ENCODE data around the gene WIPF1.

Gene WIPF1

DNA sequence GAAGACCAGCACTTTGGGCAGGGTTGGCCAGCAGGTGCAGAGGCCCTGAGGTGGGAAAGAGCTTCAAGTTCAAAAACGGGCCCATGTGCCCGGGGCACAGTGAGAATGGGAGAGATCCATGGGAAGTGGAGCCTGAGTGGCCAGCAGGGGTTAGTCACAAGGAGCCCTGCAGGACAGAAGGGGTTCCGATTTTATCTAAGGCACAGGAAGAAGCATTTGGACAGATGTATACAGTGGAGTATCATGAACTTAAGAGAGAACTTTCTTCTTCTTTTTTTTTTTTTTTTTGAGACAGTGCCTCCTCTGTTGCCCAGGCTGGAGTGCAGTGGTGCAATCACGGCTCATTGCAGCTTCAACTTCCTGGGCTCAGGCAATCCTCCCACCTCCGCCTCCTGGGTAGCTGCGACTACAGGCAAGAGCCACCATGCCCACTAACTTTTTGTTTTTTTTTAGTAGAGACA, 24.0 kb downstream of the WIPF1 start:
- peaks cover 94% of the 10 kb centered on the region for H3K36me3 ChIP-seq
- no peaks in the 10 kb centered on the region for H3K27me3 ChIP-seq
- peak overlapping the region; percentile 93 for H3K27ac ChIP-seq
- H3K9me3 ChIP-seq = no peaks in the 10 kb centered on the region
- peak overlapping the region; percentile 7 to 42 for H3K4me3 ChIP-seq (ENCODE audit: low read depth in 1 of 2, low read length in 1 of 2)
- TF ChIP-seq, protein P1, sequence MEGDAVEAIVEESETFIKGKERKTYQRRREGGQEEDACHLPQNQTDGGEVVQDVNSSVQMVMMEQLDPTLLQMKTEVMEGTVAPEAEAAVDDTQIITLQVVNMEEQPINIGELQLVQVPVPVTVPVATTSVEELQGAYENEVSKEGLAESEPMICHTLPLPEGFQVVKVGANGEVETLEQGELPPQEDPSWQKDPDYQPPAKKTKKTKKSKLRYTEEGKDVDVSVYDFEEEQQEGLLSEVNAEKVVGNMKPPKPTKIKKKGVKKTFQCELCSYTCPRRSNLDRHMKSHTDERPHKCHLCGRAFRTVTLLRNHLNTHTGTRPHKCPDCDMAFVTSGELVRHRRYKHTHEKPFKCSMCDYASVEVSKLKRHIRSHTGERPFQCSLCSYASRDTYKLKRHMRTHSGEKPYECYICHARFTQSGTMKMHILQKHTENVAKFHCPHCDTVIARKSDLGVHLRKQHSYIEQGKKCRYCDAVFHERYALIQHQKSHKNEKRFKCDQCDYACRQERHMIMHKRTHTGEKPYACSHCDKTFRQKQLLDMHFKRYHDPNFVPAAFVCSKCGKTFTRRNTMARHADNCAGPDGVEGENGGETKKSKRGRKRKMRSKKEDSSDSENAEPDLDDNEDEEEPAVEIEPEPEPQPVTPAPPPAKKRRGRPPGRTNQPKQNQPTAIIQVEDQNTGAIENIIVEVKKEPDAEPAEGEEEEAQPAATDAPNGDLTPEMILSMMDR (IDR thresholded peaks at IDR 0.05) = peak; percentile 47
- H3K4me1 ChIP-seq (ENCODE audit: control insufficient read depth in 1 of 2, insufficient read depth in 1 of 2, low read depth in 1 of 2, low read length in 1 of 2) = peaks cover 65 to 69% of the 10 kb centered on the region in 2 experiments

GRCh38 chr2:174572556-174572955, 25.0 kb downstream of the WIPF1 start:
- H3K4me3 ChIP-seq (ENCODE audit: low read depth in 1 of 2, low read length in 1 of 2) = peak overlapping the region in 1 of 2 experiments; percentile 42
- no peaks in the 10 kb centered on the region for H3K9me3 ChIP-seq
- H3K4me1 ChIP-seq (ENCODE audit: control insufficient read depth in 1 of 2, insufficient read depth in 1 of 2, low read depth in 1 of 2, low read length in 1 of 2) = peaks cover 71 to 72% of the 10 kb centered on the region in 2 experiments
- H3K36me3 ChIP-seq = peaks cover 93% of the 10 kb centered on the region
- TF ChIP-seq, protein P1 (IDR thresholded peaks at IDR 0.05) = no peak
- H3K27ac ChIP-seq = peak overlapping the region; percentile 93
- H3K27me3 ChIP-seq = no peaks in the 10 kb centered on the region

DNA sequence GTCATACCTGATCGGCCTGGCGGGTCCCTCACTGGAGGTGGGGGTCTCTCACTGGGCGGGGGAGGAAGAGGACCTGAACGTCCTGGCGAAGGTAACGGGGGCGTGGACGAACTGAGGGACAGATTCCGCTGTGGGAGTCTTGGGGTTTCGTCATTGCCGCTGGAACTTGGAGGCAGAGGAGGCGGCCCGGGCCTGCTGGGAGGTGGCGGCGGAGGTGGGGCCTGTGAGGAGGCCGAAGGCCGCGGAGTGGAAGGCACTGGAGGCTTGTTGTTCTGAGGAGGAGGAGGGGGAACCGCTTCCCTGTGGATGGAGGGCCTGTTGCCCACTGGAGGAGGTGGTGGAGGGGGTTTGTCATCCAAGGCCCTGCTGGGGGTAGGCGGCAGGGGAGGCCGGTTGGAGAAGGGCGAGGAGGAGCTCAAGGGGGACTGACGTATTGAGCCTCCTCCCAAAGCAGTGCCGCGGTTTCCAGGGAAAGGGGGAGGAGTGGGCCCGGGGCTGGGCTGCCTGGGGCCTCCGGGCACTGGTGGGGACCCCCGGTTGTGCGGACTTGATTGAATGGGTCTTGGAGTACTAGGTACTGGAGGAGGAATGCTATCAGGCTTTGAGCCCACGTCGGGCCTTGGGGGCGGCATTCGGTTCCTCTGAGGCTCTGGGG, 25.8 kb downstream of the WIPF1 start:
- TF ChIP-seq, protein P1 (IDR thresholded peaks at IDR 0.05) = no peak

GRCh38 chr2:174570318-174570958, 27.2 kb downstream of the WIPF1 start:
- no peak overlapping the region for H3K4me3 ChIP-seq (ENCODE audit: low read depth in 1 of 2, low read length in 1 of 2)
- no peaks in the 10 kb centered on the region for H3K9me3 ChIP-seq
- no peaks in the 10 kb centered on the region for H3K27me3 ChIP-seq
- TF ChIP-seq, protein P1 (IDR thresholded peaks at IDR 0.05) = no peak
- peak overlapping the region; percentile 93 for H3K27ac ChIP-seq
- H3K4me1 ChIP-seq (ENCODE audit: control insufficient read depth in 1 of 2, insufficient read depth in 1 of 2, low read depth in 1 of 2, low read length in 1 of 2) = peaks cover 71 to 72% of the 10 kb centered on the region in 2 experiments
- H3K36me3 ChIP-seq = peaks cover 93% of the 10 kb centered on the region

More for the DNA sequence above, 25.8 kb downstream of the WIPF1 start:
- Histone ChIP-seq H3K27me3 (no peaks in the 10 kb centered on the region), H3K9me3 (no peaks in the 10 kb centered on the region), H3K36me3 (peaks cover 93% of the 10 kb centered on the region), H3K4me1 (ENCODE audit: control insufficient read depth in 1 of 2, insufficient read depth in 1 of 2, low read depth in 1 of 2, low read length in 1 of 2) (peaks cover 71 to 72% of the 10 kb centered on the region in 2 experiments), H3K27ac (peak overlapping the region; percentile 93), H3K4me3 (ENCODE audit: low read depth in 1 of 2, low read length in 1 of 2) (no peak overlapping the region)

GRCh38 chr2:174569678-174570077, 27.9 kb downstream of the WIPF1 start:
- TF ChIP-seq, protein P1 (IDR thresholded peaks at IDR 0.05) = no peak

More at GRCh38 chr2:174569678-174570077, 27.9 kb downstream of the WIPF1 start:
- no peaks in the 10 kb centered on the region for H3K27me3 ChIP-seq
- no peak overlapping the region for H3K4me3 ChIP-seq (ENCODE audit: low read depth in 1 of 2, low read length in 1 of 2)
- no peaks in the 10 kb centered on the region for H3K9me3 ChIP-seq
- H3K36me3 ChIP-seq = peaks cover 93% of the 10 kb centered on the region
- peak overlapping the region; percentile 93 for H3K27ac ChIP-seq
- peaks cover 69 to 71% of the 10 kb centered on the region in 2 experiments for H3K4me1 ChIP-seq (ENCODE audit: control insufficient read depth in 1 of 2, insufficient read depth in 1 of 2, low read depth in 1 of 2, low read length in 1 of 2)
